NCI-H82 treated with DMSO at 0.1 percent for 48 hours (cell line): ENCODE data around the gene FCER2.
"Not testable (repeated sequence)": the region's sequence is repeated elsewhere in the genome, so short reads cannot be mapped to it uniquely, and the experiment has no call there.

Source experiments
- DNase-seq: peaks from one replicate; lab custom pipeline; 2025; ENCODE audit not compliant: unreplicated experiment; lab: John Stamatoyannopoulos, UW

The FCER2 gene

GRCh38 chr19:7650148-7650547, 51.8 kb downstream of the FCER2 start:
- no peak for DNase-seq

- no peak for DNase-seq
These were observed 53.5 kb downstream of the FCER2 start for GRCh38 chr19:7648265-7649014.

GRCh38 chr19:7647156-7647555, 54.8 kb downstream of the FCER2 start:
- DNase-seq = no peak

- no peak for DNase-seq
These were observed 55.6 kb downstream of the FCER2 start for GRCh38 chr19:7646426-7646700.

- no peak for DNase-seq
These were observed 56.1 kb downstream of the FCER2 start for GRCh38 chr19:7645656-7646425.

GRCh38 chr19:7645163-7645562, 56.8 kb downstream of the FCER2 start:
- no peak for DNase-seq

GRCh38 chr19:7644550-7644877, 57.4 kb downstream of the FCER2 start:
- DNase-seq = no peak

GRCh38 chr19:7643629-7644549, 58.0 kb downstream of the FCER2 start:
- DNase-seq = not testable (repeated sequence)

- DNase-seq = no peak
These were observed 58.9 kb downstream of the FCER2 start for GRCh38 chr19:7643031-7643415.

GRCh38 chr19:7642295-7643030, 59.5 kb downstream of the FCER2 start:
- no peak for DNase-seq

GRCh38 chr19:7641290-7642276, 60.3 kb downstream of the FCER2 start:
- DNase-seq = no peak

GRCh38 chr19:7640803-7641202, 61.1 kb downstream of the FCER2 start:
- no peak for DNase-seq

GRCh38 chr19:7639863-7640348, 62.0 kb downstream of the FCER2 start:
- no peak for DNase-seq

GRCh38 chr19:7638802-7639465, 63.0 kb downstream of the FCER2 start:
- DNase-seq = peak; percentile 67
